Colon (tissue), 2 donors: ENCODE data around the gene XK.
"Not testable (repeated sequence)": the region's sequence is repeated elsewhere in the genome, so short reads cannot be mapped to it uniquely, and the experiment has no call there.

Source experiments
- FAIRE-seq: peaks from 2 replicates; lab custom pipeline; 2012; peaks lifted over from hg19 to GRCh38; lab: Jason Lieb, UNC
- donor health status: control.
- donor health status: control.

Gene XK, protein sequence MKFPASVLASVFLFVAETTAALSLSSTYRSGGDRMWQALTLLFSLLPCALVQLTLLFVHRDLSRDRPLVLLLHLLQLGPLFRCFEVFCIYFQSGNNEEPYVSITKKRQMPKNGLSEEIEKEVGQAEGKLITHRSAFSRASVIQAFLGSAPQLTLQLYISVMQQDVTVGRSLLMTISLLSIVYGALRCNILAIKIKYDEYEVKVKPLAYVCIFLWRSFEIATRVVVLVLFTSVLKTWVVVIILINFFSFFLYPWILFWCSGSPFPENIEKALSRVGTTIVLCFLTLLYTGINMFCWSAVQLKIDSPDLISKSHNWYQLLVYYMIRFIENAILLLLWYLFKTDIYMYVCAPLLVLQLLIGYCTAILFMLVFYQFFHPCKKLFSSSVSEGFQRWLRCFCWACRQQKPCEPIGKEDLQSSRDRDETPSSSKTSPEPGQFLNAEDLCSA

DNA sequence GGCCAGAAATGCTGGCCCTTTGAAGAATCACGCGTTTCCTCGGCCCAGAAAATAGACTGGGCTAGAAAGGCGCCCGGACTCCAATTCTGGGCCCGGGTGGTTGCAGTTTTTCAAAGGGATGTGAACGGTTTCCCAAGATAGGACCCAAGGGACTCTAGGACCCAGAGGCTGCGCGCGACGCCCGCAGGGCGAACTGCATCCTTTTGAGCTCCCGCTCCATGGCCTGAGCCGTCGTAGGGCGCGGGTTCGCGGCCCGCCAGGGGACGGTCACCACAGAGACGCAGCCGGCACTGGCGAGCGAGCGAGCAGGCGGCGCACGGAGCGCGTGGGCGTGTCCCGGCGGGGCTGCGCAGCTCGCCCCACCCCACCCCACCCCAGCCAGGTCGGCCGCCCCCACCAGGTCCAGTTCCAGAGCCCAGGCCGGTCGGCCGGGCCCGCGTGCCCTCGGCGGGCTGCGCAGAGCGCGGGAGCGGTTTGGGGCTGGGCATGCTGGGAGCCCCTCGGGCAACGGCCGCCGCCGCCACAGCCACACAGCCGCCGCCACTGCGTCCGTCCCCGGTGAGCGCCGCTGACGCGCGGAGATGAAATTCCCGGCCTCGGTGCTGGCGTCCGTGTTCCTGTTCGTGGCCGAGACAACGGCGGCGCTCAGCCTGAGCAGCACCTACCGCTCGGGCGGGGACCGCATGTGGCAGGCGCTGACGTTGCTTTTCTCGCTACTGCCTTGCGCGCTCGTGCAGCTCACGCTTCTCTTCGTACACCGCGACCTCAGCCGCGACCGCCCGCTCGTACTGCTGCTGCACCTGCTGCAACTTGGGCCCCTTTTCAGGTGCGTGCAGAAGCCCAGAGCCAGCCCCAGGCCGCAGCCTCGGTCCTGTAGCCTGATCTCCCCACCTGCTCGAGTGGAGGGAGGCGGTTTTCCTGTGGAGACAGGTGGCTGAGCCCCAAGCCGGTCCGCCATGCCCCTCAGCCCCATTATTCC is at the start of gene XK:
Gene XK (plus strand): TSS at position 411 of the 979 bp plus-strand sequence. CDS start 171 bp downstream, at position 582.
- FAIRE-seq: no peak

DNA sequence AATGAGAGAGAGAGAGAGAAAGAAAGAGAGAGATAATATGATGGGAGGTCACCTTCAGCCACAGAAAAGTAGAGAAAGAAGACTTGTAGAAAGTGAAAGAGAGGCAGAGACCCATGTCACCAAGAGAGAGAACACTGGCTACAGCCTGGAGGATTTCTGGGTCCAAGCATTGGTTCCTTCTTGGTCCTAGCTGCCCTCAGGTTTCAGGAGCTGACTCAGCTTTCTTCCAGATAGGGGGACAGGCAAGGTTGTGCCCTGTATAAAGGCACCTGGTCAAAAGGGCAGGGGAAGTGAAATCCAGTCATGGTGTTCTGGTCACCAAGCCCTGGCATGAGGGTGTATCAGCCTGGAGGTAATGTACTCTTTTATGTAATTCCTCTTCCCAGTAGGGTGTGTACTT is 47.5 kb upstream of the XK start:
- FAIRE-seq: no peak

DNA sequence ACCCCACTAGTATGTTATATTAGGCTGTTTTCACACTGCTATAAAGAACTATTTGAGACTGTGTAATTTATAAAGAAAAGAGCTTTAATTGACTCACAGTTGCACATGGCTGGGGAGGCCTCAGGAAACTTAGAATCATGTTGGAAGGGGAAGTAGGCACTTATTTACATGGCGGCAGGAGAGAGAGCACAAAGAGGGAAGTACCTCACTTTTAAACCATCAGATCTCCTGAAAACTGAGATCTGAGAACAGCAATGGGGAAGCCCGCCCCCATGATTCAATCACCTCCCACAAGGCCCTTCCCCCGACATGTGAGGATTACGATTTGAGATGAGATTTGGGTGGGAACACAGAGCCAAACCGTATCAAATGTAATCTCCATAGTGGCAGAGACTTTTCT is 45.4 kb upstream of the XK start:
- FAIRE-seq: no peak

DNA sequence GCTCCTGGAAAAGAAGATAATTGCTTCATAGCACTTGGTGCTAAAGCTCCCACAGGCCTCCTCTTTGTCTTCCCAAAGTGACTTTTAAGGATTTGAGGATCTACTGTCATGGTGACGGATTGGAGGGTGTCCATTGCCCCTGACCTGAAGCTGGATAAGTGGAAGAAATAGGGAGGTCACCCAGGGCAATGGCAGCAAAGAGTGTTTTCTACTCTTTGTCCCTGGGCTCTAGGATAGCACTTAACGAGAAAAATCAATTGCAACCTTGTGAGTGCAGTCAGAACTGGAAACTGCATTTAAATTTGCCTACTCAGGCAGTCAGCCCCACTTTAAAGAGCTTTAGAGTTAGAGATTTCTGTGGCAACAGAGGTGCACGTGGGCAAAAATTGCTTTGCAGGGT is 43.7 kb upstream of the XK start:
- no peak for FAIRE-seq

DNA sequence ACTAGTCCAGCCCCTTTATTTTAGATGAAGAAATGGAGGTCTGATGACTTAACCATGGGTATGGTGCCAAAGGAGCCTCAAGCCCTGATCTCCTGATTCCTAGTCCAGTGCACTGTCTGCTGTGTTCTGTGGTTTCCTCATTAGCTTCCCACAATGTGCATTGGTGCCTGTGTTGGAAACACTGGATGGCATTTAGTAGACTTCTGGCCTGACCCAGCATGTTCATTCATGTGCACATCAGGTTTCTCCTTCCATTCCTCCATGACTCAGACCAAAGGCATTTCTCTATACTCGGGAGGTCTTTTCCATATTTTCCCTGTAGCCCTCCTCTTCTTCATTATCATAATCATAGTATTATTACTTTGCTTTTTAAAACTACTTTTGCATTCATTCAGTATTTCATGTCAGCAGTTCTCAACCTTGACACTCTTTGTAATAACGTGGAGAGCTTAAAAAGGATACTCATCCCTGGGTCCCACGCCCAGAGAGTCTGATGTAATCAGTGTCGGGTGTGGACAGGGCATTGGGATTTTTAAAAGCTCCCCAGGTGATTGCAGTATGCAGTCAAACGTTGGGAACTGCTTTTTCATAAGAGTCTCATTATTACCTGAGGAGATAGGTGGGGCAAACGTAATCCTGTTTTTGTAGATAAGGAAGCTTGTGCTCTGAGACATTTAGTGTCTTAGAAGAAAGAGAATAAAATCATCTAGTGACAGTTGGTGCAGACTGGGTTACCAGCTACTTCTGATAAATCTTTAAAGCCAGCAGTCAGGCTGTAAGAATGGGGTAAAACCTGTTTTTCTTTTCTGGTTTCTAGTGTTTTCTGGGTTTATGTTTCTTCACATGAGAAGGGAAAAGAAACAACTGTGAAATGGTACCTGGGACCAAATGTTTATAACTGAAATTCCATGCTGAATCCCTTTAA is 40.9 kb upstream of the XK start:
- no peak for FAIRE-seq

DNA sequence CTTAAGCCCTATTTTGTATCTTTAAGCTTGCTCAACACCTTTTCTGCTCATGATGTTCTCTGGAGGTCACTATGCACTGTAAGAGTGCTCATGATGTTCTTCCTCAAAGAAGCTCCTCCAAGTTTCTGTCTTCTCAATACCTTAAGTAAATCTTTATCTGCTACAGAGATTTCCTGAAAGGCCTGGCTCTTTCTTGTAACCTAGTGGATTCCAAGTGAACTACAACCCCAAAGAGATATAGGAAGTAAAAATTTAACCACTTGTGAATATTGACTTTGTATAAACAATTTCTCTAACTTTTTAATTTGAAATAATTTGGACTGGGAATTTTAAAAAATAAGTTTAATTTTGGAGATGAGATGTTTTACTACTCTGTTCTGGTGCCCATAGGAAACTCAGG is 39.3 kb upstream of the XK start:
- FAIRE-seq: peak; percentile 79

DNA sequence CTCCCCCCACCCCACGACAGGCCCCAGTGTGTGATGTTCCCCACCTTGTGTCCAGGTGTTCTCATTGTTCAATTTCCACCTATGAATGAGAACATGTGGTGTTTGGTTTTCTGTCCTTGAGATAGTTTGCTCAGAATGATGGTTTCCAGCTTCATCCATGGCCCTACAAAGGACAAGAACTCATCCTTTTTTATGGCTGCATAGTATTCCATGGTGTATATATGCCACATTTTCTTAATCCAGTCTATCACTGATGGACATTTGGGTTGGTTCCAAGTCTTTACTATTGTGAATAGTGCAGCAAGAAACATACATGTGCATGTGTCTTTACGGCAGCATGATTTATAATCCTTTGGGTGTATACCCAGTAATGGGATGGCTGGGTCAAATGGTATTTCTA is 34.7 kb upstream of the XK start:
- not testable (repeated sequence) for FAIRE-seq

DNA sequence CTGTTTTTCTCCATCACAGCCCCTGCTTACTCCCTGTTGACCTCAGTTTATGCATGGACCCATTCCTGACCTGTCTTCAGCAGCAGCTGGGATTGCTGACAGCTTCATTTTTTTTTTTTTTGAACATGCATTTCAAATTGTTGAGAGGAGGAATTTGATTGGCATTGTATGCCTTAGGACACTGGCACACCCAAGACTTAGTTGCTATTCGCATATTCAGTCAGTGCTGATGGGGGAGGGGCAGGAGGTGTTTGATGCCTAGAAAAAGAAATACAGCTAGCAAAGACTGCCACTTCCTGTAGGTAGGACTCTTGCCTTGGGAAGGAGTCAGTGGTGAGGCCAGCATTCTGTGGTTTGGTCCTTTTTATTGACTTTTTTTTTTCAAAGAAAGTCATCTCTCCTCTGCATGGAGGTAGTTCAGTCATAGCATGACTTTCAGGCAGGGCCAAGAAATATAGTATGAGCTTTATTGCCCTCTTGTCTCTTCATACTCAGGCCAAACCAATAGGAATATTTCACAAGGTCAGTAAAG is 33.6 kb upstream of the XK start:
- no peak for FAIRE-seq

DNA sequence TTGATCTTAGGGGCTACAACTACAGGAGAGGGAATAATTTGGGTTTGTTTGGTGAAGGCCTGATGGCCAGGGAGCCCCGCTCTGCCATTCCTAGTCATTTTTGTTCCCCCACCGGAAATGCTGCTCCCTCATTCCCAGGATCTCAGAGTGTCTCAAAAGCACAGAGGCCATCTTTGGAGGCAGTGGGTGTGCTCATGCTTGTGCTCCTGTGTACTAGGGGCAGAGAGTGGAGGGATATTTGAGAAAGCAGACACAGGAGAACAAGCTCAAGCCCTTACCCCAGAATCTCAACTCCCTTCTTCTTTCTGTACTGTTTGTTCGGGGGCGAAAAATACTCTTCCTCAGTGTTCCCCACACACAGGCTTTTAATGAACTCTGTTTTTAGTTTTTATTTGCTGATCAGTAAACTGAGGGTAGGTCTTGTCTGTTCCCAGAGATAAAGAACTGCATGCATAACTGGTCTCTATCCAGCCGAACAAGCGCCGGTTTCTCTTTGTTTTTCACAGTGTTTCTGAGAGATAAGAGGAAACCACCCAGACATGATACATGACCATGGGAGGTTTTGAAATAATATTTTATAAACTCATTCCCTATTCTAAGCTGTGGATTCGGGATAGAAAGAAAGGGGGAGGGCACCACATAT is 32.9 kb upstream of the XK start:
- FAIRE-seq: no peak

DNA sequence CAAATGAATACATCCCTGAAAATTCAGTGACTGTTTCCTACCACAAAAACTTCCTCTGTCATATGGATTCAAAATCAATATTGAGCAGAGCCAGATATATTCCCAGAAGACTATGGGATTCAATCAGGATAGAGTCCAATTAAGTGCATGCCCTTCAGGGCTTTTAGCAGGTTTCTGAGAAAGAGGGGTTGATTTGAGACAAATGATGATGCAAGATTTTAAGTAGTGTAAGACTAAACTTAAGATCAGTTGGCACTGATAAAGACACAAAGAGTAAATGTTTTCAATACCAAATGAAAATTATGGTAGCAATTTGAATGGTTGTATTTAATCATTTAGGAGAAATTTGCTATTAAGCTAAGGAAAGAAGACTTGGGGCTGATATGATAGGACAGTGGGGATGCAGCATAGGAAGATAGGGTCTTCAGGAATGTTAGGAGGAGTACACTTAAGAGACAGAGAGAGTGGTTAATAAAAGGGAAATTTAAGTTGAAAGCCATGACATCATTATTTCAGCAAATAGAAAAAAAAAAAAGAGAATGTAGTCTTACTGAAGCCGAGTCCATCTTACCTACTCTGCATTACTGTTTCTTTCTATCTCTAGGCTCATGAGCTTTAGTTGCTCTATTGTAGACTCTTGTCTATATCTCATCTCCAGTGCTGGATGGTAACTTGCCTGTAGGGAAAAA is 32.0 kb upstream of the XK start:
- no peak for FAIRE-seq

DNA sequence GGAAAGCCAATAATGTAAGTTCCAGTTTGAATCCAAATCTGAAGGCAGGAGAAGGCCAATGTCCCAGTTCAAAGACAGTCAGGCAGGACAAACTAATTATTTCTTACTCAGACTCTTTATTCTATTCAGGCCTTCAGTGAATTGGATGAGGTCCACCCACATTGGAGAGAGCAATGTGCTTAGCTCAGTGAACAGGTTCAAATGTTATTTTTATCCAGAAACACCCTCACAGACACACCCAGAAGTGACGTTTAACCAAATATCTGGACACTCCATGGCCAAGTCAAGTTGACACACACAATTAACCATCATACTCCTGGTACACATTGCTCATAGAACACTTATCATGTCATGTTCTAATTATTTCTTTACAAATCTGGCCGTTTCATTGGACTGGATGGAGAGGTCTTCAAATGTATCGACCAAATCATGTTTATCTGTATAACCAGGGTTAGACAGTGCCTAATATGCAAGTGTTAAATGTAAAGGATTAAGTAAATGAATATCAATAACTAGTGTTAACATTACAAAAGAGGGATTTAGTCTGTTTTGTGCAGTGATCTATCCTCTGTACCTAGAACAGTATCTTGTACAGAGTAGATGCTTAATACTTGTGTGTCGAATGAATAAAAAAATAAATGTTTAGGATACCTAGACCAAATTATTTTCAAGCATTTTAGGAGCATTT is 27.1 kb upstream of the XK start:
- FAIRE-seq: no peak

DNA sequence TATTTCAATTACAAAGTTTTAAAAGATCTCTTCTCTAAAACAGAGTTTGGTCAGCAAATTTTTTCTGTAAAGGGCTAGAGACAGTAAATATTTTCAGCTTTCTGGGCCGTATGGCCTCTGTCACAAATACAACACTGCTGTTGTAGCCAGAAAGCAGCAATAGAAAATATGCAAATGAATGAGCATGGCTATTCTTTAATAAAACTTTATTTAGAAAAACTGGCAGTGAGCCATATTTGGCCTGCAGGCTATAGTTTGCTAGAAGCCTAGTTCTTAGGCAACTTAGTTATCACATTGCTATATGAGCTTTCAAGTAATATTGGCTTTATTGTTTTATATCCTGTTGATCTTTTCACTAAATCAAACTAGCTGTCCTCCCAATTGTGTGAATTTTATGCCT is 26.5 kb upstream of the XK start:
- FAIRE-seq: peak; percentile 78

DNA sequence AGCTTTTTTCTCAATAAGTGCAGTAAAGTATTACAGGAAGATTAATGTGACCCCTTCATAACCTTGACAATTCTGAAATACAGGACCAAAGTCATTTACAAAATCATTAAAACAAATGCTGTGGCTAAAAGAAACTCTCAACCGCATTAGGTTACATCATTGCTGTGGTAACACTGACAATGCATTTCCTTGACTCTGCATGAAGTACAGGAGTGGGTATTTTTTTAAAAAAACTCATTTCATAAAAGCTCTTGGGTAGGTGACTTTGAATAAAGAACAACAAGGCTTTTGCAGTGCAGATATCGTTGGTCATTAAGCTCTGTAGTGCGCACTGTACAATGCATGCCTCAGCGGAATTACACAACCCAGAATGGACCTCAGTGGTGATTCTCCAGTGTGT is 23.4 kb upstream of the XK start:
- FAIRE-seq: no peak

DNA sequence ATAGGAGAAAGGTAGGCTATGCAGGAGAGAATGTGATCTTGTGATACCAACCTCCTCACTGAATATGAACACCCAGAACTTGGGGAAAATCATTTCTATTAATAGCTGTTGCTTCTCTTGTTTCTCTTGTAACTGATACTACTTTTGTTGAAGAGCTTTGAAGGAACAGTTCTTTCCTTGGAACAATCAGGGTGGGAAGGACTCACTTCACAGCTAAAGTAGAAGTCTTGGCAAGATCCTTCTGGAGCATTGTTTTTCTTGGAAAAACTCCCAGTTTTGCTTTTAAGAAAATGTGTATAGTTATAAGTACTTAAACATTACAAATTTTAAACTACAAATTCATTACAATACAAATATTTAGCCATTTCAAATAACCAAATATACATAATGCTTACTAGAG is 19.1 kb upstream of the XK start:
- FAIRE-seq: peak; percentile 57

DNA sequence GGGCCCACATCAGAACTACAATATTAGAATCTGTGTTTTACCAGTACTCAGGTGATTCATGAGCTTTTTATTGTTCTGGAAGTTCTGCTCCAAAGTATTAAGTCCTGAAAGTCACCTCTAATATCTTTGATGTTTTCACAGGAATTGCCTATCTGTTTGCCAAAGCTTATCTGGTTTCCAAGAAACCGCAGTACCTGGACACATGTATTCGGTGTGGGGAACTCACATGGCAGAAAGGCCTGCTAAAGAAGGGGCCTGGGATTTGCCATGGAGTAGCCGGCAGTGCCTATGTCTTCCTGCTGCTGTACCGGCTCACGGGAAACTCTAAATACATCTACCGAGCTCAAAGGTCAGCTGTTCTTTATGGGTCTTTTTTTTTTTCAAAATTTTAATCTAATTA is 18.4 kb upstream of the XK start:
- FAIRE-seq: no peak

DNA sequence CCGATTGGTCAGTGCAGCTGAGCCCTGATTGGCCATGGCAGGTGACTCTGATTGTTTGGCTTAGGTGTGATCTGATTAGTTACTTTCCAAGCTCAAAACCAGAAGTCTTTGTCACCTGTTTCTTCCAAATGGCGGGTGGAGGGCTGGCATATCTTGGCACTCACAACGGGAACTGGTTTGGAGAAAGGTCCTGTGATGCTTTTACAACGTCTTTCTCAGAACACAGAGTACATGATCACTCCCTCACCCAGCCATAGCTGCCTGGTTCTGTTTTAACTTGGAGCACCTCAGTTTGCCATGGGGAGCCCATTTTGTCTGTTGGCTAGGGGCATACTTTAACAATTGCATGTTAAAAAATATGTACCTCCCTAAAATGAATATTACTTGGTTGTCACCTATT is 13.0 kb upstream of the XK start:
- no peak for FAIRE-seq

DNA sequence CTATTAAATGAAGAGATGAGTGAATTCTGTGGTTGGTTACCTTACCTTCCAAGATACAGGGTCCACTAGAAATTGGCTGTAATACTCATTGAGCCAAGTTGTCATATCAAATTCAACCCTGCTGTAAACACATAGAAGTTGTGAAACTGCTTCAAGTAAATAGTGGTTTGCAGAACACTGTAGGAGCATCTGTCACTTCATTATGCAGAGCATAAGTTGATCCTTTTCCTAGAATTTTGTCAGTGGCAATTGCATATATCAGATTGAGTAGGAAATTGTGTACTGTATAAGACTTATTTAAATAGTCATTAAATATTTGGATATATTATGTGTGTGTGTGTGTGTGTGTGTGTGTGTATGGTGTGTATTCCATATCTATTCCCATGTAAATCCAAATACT is 8.8 kb upstream of the XK start:
- no peak for FAIRE-seq

DNA sequence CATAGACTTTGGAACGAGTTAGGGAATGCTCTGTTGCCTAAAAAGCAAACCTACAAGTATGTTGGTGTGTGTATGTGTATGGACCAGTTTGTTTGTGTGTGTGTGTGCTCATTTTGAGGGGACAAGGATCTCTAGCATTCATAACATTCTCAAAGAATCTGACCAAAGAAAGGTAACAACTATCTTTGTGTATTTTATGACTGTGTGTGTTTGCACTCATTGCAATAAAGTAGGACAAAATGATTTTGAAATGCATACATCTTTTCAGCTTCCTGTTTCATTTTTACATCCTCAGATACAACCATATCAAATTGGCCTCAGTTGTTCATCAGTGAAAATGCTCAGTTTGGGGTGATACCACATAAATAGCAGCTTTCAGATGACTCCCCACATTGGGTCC is 8.3 kb upstream of the XK start:
- FAIRE-seq: peak; percentile 43

DNA sequence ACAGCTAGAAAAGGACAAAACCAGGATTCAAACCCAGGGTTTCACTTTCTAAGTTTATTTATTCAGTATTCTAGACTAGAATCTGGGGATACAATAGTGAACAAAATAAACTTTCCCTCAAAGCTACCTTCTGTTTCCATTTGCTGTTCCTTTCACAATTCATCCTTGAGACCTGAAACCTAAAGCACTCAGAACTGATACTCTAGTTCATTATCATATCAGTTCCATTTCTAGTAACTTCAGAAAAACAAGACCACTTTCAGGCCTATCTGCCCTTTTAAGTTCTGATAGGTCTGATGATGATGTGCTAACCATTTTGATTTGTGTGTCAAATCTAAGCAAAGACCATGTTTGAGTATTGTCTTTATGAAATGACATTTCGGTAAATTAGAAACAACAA is 7.8 kb upstream of the XK start:
- FAIRE-seq: peak; percentile 96

DNA sequence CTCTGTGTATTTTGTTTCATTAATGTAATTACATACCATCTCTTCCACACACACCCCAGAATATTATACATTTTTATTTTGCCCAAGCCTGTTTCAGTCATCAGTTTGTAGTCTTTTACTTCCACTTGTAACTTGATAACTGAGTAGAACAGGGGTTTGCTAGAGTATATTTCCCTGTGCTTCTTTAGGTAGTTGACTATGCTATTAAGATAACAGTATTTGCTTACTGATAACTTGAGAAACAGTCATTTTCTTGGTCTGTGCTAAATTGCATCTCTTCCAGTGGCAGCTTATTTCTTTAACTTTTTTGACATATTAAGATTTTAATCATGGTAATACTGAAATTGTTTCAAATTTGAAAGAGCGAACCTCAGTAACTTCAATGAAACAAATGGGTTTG is 7.0 kb upstream of the XK start:
- no peak for FAIRE-seq
